Suprapubic skin (tissue), 4 donors: ENCODE data around the gene ZBTB20.

Source experiments
- CTCF ChIP-seq, 2 donors: fragments of 200-600 bp in 1 of 2; fragments of 450-650 bp in 1 of 2; sonication (generic) in 1 of 2; IDR thresholded peaks; one replicate each; pipeline ENCODE4 v1.5.1; 2016 to 2019; ENCODE audit warnings: antibody characterized with exemption in 2 of 2, mild to moderate bottlenecking in 1 of 2, moderate library complexity in 1 of 2
- POLR2A ChIP-seq, 2 donors: fragments of 450-650 bp; IDR thresholded peaks; one replicate each; pipeline ENCODE4 v1.6.1; 2017; ENCODE audit warnings: antibody characterized with exemption in 2 of 2, mild to moderate bottlenecking in 2 of 2, moderate library complexity in 2 of 2
- POLR2AphosphoS5 ChIP-seq, 3 donors: sonication (generic); formaldehyde crosslinking; IDR thresholded peaks; one replicate each; pipeline ENCODE4 v1.6.1; 2017; ENCODE audit warnings: antibody characterized with exemption in 3 of 3

DNA sequence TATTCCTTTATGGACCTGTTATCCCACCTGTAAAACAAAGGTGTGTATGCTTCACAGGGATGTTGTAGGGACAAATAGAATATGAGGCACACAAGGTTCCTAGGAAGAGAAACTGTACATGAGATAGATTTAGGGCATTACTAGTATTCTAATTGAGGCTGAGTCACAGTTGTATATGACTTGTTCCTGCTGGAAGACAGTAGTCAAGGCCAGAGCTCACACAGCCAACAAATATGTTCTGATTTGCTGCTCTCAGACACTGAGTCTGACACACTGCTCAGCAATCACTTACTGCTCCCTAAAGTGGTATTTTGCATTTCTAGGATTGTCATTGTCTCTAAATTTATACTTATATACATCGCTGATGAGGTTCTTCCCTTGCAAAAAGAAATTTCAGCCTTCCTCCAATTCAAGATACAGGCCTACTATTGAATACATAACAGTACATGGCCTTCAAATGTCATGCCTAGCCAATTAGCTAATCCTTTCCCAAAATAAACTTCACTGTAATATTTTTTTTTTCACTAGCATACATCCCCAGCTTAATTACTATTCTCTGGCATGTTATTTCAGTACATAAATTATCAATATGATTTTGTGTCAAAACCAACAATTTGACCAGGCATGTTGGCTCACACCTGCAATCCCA, 783.4 kb downstream of the ZBTB20 start:
- TF ChIP-seq CTCF (IDR thresholded peaks at IDR 0.05) (no peak), POLR2A (IDR thresholded peaks at IDR 0.05) (no peak), POLR2AphosphoS5 (IDR thresholded peaks at IDR 0.05) (no peak)
